Measurements from ENCODE around the gene ADAMTSL5. TPM values are rescaled to one million over a fixed set of nuclear protein-coding genes. Genes with fewer than 3 reads are reported as not detected.
"Not testable (repeated sequence)": the region's sequence is repeated elsewhere in the genome, so short reads cannot be mapped to it uniquely, and the experiment has no call there.

The ADAMTSL5 gene
- polyA plus RNA-seq, 4 donors = 0.24 to 1.5 (median 0.80) TPM

- DNase-seq (ENCODE audit: low read depth in 4 of 4, low spot score in 3 of 4) = no peak
Observed at GRCh38 chr19:1531587-1531986, 18.8 kb upstream of the ADAMTSL5 start.

DNA sequence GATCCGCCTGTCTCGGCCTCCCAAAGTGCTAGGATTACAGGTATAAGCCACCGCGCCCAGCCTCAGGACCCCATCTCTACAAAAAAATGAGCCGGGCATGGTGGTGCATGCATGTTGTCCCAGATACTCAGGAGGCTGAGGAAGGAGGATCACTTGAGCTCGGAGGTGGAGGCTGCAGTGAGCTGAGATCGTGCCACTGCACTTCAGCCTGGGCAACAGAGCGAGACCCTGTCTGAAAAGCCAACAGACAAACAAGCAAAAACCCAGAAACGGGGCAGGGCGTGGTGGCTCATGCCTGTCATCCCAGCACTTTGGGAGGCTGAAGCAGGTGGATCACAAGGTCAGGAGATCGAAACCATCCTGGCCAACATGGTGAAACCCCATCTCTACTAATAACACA is 18.0 kb upstream of the ADAMTSL5 start:
- DNase-seq (ENCODE audit: low read depth in 4 of 4, low spot score in 3 of 4) = not testable (repeated sequence)

DNA sequence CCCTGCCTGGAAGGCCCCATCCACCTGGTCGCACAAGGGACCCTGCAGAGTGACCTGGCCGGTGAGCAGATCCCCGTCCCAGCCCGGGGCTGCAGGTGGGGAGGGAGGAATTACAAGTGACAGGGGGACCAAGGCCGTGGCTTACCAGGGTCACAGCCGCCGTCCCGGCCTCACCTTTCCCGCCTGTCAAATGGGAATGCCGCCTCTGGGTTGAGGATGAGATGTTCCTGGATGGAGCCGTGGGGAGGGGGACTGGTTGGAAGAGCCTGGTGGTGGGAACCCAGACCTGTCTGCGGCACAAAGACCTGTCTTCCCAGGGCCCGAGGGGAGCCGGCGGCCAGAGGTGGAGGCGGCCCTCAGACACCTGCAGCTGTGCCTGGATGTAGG is 16.6 kb upstream of the ADAMTSL5 start:
- DNase-seq (ENCODE audit: low read depth in 4 of 4, low spot score in 3 of 4) = no peak

GRCh38 chr19:1528596-1529429 is 16.0 kb upstream of the ADAMTSL5 start:
- no peak for DNase-seq (ENCODE audit: low read depth in 4 of 4, low spot score in 3 of 4)

GRCh38 chr19:1527650-1528309 is 15.0 kb upstream of the ADAMTSL5 start:
- DNase-seq (ENCODE audit: low read depth in 4 of 4, low spot score in 3 of 4) = no peak

- DNase-seq (ENCODE audit: low read depth in 4 of 4, low spot score in 3 of 4) = no peak
Observed at GRCh38 chr19:1526979-1527649, 14.3 kb upstream of the ADAMTSL5 start.

GRCh38 chr19:1526066-1526778 is 13.4 kb upstream of the ADAMTSL5 start:
- no peak for DNase-seq (ENCODE audit: low read depth in 4 of 4, low spot score in 3 of 4)

DNA sequence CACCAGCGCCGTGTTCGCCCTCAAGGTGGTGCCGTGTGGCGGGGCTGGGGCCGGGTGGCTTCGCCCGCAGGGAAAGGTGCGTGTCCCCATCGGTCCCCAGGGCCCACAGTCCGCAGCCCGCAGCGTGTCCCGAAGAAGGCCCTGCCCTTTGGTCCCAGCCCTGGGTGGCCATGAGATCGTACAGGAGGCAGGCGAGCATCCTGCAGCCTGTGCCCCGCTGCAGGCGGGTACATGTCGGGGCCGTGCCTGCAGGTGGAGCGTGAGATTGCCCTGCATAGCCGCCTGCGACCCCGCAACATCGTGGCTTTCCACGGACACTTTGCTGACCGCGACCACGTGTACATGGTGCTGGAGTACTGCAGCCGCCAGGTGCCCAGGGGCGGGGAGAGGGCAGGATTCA is 12.5 kb upstream of the ADAMTSL5 start:
- no peak for DNase-seq (ENCODE audit: low read depth in 4 of 4, low spot score in 3 of 4)

GRCh38 chr19:1524972-1525325 is 12.1 kb upstream of the ADAMTSL5 start:
- no peak for DNase-seq (ENCODE audit: low read depth in 4 of 4, low spot score in 3 of 4)

GRCh38 chr19:1524287-1524971 is 11.6 kb upstream of the ADAMTSL5 start:
- DNase-seq (ENCODE audit: low read depth in 4 of 4, low spot score in 3 of 4) = no peak

- DNase-seq (ENCODE audit: low read depth in 4 of 4, low spot score in 3 of 4) = no peak
Observed at GRCh38 chr19:1523412-1524286, 10.8 kb upstream of the ADAMTSL5 start, which contains the start of gene PLK5. TSS of gene PLK5 (plus strand) at chr19:1524077. CDS start at chr19:1526997, 2,920 bp downstream.

- no peak for DNase-seq (ENCODE audit: low read depth in 4 of 4, low spot score in 3 of 4)
Observed at GRCh38 chr19:1522838-1523237, 10.0 kb upstream of the ADAMTSL5 start.

DNA sequence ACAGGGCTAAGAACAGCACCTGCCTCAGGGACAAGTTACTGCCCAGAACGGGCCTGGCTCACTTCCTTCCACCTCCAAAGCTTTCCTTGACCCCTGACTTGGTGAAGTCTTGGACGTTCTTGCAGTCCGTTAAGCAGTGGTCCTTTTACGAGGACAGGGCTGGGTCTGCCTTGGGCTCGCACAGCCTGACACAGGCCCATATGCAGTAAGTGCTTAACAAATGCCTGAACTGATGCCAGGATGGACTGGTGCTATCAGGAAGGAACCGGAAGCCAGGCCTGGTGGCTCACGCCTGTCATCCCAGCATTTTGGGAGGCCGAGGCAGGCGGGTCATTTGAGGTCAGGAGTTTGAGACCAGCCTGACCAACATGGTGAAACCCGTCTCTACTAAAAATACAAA is 9.2 kb upstream of the ADAMTSL5 start:
- DNase-seq (ENCODE audit: low read depth in 4 of 4, low spot score in 3 of 4) = no peak

DNA sequence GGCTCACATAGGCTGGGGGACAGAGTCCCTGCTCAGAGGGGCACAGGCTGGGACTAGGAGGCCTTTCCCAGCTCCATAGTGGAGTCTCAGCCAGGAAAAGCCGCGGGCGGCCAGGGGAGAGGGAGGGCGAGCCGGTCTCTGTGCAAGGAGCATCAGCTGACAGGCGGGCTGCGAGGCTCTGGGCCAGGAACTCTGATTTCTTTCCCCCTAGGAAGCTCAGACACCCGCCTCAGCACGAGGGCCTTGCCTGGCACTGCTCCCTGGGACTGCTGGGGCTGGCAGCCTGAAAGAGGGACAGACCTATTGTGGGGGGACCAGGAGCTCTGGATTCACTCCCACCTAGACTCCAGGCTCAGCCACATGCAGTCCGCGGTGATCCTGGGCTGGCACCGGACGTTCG is 8.8 kb upstream of the ADAMTSL5 start:
- DNase-seq (ENCODE audit: low read depth in 4 of 4, low spot score in 3 of 4) = no peak

DNA sequence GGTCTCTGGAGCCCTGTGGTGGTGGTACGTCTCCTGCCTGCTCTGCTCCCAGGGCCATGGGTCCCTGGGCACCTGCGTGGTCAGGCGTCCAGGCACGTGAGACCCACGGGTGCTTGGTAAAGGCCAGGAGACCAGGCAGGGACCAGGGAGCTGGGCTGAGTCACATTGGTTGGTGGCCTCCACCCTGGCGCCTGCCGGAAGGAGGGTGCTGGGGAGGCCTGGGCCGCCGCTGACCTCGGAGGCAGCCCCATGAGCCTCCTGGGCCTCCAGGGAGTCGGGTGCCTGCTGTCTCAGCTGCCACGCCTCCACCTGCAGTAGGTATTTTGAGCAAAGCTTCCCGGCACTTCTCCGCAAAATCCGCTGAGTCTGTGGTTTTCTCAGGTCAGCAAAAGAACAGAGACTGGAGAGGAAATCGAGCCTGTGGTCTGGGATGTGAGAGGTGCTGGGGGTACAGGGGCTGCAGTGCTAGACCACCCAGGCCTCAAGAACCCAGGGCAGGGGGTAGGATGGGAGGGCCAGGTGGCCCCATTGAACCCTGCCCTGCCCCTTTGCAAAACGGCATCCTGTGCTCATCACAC is 7.5 kb upstream of the ADAMTSL5 start:
- DNase-seq (ENCODE audit: low read depth in 4 of 4, low spot score in 3 of 4) = no peak

- DNase-seq (ENCODE audit: low read depth in 4 of 4, low spot score in 3 of 4) = not testable (repeated sequence)
Observed at GRCh38 chr19:1519802-1520201, 7.0 kb upstream of the ADAMTSL5 start.

GRCh38 chr19:1518471-1518870 is 5.7 kb upstream of the ADAMTSL5 start:
- DNase-seq (ENCODE audit: low read depth in 4 of 4, low spot score in 3 of 4) = no peak

- no peak for DNase-seq (ENCODE audit: low read depth in 4 of 4, low spot score in 3 of 4)
Observed at GRCh38 chr19:1516395-1516753, 3.6 kb upstream of the ADAMTSL5 start.

Measured in right renal pelvis (tissue), 4 donors.